BE2C (cell line): ENCODE measurements around the gene PCDH12.

Source experiments
- DNase-seq: peaks from one replicate; pipeline ENCODE4 v3.0.0-alpha.2; 2020
- H3K27me3 ChIP-seq: fragments of 250-450 bp; sonication (Bioruptor Pico); 2 replicates; pipeline ENCODE4 v1.5.1; 2020; ENCODE audit warnings: mild to moderate bottlenecking
- H3K36me3 ChIP-seq: fragments of 250-450 bp; sonication (Bioruptor Pico); 2 replicates; pipeline ENCODE4 v1.5.1; 2020; ENCODE audit warnings: mild to moderate bottlenecking
- H3K4me1 ChIP-seq: fragments of 250-450 bp; sonication (Bioruptor Pico); 2 replicates; pipeline ENCODE4 v1.5.1; 2020
- H3K4me3 ChIP-seq: 2 replicates; pipeline ENCODE4 v1.5.1; 2011; ENCODE audit warnings: low read depth, low read length
- H3K9me3 ChIP-seq: fragments of 250-450 bp; sonication (Bioruptor Pico); 2 replicates; pipeline ENCODE4 v1.5.1; 2020
- TF ChIP-seq, protein P1 (sequence below): IDR thresholded peaks from 2 replicates; pipeline ENCODE4 v1.5.1; 2012; ENCODE audit warnings: mild to moderate bottlenecking, low read depth, low read length

The PCDH12 gene

DNA sequence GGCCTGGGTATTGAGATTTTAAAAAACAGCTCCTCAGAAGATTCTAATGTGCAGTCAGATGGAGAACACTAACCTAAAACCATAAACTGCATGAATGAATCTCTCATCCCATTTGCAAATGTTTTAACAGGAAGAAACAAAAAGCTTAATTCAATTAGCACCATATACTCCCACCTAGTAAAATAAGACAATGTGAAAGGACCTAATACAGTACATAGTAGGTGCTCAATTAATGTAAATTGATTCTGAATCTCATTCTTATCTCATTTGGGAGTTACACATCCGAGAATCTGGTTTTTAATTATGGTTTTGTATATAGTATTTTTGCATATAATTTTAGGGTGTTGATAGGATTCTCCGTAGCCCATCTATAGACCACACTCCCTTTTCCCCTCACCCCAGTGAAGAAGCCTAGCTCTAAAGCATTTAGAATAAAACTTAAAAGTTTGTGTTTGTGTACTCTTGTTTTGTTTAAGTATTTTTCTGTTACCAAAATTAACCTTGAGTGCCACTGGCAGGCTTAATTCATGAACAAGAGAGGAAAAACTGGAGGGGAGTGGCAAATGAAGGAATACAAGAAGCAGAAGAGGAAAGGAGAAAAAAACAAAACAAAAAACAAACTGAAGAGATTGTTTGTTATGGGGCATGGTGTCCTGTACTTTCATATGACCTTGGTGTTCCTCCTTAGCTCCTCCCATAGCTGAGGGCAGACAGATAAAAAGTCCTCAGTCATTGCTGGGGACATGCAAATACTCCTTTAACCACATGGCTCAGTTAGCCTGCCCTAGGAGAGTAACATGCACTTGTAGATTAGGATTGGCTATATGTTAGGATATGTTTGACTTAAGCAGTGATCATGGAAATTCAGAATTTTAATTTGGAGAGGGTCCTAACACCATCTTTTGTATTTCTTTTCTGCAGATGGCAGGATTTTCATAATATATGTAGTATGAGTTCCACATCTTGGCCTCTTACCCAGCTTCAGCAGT lies 12.1 kb upstream of the PCDH12 start:
- Histone ChIP-seq H3K9me3 (no peaks in the 10 kb centered on the region), H3K4me3 (peak overlapping the region; percentile 85), H3K4me1 (peaks cover 12% of the 10 kb centered on the region), H3K27me3 (no peaks in the 10 kb centered on the region), H3K36me3 (peaks cover 28% of the 10 kb centered on the region)
- TF ChIP-seq, protein P1, sequence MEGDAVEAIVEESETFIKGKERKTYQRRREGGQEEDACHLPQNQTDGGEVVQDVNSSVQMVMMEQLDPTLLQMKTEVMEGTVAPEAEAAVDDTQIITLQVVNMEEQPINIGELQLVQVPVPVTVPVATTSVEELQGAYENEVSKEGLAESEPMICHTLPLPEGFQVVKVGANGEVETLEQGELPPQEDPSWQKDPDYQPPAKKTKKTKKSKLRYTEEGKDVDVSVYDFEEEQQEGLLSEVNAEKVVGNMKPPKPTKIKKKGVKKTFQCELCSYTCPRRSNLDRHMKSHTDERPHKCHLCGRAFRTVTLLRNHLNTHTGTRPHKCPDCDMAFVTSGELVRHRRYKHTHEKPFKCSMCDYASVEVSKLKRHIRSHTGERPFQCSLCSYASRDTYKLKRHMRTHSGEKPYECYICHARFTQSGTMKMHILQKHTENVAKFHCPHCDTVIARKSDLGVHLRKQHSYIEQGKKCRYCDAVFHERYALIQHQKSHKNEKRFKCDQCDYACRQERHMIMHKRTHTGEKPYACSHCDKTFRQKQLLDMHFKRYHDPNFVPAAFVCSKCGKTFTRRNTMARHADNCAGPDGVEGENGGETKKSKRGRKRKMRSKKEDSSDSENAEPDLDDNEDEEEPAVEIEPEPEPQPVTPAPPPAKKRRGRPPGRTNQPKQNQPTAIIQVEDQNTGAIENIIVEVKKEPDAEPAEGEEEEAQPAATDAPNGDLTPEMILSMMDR: no peak
- no peak for DNase-seq

DNA sequence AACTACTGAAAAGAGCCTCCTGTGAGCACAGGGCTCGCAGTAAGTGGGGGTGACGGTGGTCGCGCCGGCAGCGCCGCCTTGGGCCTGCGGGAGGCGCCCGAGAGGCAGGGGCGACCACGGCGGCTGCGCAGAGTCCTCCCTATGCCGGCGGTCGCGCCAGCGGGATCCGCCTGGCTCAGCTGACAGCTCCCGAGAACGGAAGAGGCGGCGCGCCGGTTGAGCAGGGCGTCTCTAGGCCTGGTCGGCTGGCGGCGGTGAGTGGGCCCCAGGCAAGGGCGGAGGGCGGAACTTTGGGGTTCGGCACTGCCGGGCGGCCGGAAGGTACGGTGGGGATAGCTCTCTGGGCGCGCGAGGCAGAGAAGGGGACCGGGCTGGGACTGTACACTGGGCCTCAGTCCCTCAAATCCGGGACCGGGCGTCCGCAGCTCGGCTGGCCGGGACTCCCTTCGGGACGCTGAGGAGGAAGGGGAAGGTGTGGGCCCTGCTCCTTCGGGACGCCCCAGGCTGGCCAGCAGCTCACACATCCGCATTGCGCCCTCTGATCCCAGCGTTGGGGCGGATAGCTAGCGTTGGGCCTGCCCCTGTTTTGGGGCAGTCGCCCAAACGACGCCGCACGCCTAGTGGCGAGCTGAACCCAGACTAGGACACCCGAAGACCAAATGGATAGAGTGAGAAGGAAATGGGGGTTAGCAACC lies 11.1 kb upstream of the PCDH12 start, which contains the start of gene RNF14:
RNF14 (plus strand) TSS at position 192 of the 695 bp plus-strand sequence. CDS start 4,484 bp downstream, outside the sequence.
- Histone ChIP-seq H3K36me3 (peaks cover 18% of the 10 kb centered on the region), H3K27me3 (no peaks in the 10 kb centered on the region), H3K4me3 (peak within 1 kb of the TSS; percentile 85), H3K9me3 (no peaks in the 10 kb centered on the region), H3K4me1 (peaks cover 12% of the 10 kb centered on the region)
- DNase-seq: peak; percentile 96
- TF ChIP-seq, protein P1: peak; percentile 61

DNA sequence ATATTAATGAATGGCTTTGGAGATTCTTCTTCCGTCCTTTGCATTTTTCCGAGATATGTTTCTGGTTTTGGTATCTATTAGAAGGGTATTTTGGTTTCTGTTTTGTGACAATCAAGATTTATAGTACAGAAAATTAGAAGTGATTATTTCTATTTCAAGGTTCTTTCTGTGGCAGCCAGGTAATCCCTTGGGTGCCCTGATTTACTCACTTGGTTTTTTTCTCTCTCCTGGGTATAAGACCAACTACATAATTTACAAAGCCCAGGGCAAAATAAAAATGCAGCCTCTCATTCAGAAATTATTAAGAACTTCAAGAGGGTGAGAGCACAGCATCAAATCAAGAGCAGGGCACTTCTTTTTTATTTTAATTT lies 8.9 kb upstream of the PCDH12 start:
- Histone ChIP-seq H3K4me3 (no peak overlapping the region), H3K36me3 (peaks cover 7% of the 10 kb centered on the region; the same call in 1 of the 2 replicates), H3K9me3 (no peaks in the 10 kb centered on the region), H3K27me3 (no peaks in the 10 kb centered on the region), H3K4me1 (peaks cover 12% of the 10 kb centered on the region)
- TF ChIP-seq, protein P1: no peak
- DNase-seq: no peak

DNA sequence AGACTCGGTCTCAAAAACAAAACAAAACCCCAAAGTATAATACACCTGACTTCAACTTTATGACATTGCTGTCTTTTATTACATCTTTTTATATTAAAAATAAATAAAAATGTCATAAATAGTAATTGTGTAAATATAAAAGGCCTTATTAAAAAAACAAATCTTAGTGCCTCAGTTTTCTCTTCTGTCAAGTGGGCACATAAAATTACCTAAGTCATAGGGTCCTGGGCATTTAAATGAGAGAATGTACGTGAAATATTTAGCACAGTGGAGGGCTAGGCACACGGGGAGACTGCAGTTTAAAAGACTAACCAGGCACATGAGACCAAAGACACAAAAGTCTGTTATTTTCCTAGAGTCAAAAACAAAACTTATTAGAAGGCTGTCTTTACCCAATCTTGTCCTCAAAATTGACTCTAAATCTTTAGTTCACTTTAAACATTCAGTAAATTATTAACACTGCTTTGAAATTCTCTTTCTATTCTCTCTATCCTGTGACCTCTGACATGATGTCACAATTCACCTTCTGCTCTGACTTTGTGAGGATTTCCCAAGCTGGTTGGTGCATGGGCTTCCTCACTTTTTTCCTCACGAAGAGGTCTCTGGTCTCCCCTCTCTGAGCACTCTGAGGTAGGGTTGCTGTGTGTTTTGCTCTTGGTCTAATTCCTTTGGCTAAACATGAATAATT lies 8.4 kb upstream of the PCDH12 start:
- H3K9me3 ChIP-seq: no peaks in the 10 kb centered on the region
- H3K36me3 ChIP-seq: peaks cover 7% of the 10 kb centered on the region; the same call in 1 of the 2 replicates
- H3K4me3 ChIP-seq: no peak overlapping the region
- DNase-seq: no peak
- TF ChIP-seq, protein P1: no peak
- peaks cover 12% of the 10 kb centered on the region for H3K4me1 ChIP-seq
- H3K27me3 ChIP-seq: no peaks in the 10 kb centered on the region

DNA sequence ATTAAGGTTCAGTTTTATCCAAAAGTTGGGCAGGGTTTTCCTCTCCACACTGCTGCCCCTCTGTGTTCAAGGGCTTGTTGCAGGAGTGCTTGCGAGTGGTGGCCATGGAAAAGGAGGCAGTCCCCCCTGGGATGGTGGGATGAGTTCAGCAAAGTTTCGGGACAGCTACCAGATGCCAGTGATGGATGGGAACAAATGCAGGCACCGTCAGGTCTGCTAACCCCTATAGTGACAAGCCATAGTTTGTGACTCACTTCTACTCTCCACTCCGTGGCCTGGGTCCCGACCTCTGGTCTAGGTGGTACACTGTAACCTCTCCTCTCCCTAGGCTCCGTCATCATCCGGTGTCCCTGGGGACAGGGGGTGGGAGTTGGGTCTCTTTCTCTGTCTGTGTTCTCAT lies 7.1 kb upstream of the PCDH12 start:
- peak; percentile 43 for DNase-seq
- Histone ChIP-seq H3K27me3 (no peaks in the 10 kb centered on the region), H3K36me3 (no peaks in the 10 kb centered on the region), H3K9me3 (no peaks in the 10 kb centered on the region), H3K4me3 (no peak overlapping the region), H3K4me1 (peaks cover 10% of the 10 kb centered on the region)
- TF ChIP-seq, protein P1: no peak
